ENCODE measurements around the gene DIP2C. TPM values are rescaled to one million over a fixed set of nuclear protein-coding genes. Genes with fewer than 3 reads are reported as not detected.

Gene DIP2C
- total RNA-seq, 2 experiments from 2014 or later = 0.85 to 0.95 TPM

DNA sequence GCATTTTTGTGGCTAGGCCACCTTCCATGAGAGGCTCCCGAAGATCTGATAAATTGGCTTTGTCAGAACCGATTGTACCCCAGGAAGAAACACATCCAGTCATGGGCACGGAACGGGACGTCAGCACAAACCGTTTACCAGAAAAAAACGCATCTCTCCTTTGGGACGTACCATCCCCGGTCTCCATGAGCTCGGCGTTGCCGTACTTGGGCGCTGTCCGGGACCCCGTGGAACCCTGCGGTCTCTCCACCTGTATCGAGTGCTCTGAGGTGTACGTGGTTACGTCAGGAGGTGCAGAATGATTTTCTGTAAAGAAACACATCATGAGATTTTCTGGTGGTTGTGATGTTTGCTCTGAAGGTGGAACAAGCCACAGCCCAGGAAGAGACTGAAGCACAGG lies 270.6 kb downstream of the DIP2C start:
- H3K9me3 Mint-ChIP-seq = no peaks in the 10 kb centered on the region
- ATAC-seq (no peak), DNase-seq (no peak)
- ChIA-PET CTCF (no interaction called here), POLR2A (no interaction called here)
- no peaks in the 10 kb centered on the region for H3K36me3 Mint-ChIP-seq (ENCODE audit: low read depth)
- no peaks in the 10 kb centered on the region for H3K27me3 Mint-ChIP-seq
- intact Hi-C loops (cut with micrococcal nuclease) = no loop called here
- H3K4me3 Mint-ChIP-seq = no peak overlapping the region
- no peaks in the 10 kb centered on the region for H3K4me1 Mint-ChIP-seq (ENCODE audit: low read depth)
- no peak overlapping the region for H3K27ac Mint-ChIP-seq
- no peak for TF ChIP-seq CTCF (IDR thresholded peaks at IDR 0.05)

- Mint-ChIP-seq H3K4me1 (ENCODE audit: low read depth) (no peaks in the 10 kb centered on the region), H3K27me3 (no peaks in the 10 kb centered on the region), H3K36me3 (ENCODE audit: low read depth) (no peaks in the 10 kb centered on the region), H3K9me3 (no peaks in the 10 kb centered on the region), H3K4me3 (no peak overlapping the region), H3K27ac (no peak overlapping the region)
- no peak for TF ChIP-seq CTCF (IDR thresholded peaks at IDR 0.05)
- intact Hi-C loops (cut with micrococcal nuclease) = no loop called here
- DNase-seq (no peak), ATAC-seq (no peak)
- CTCF ChIA-PET = no interaction called here
- POLR2A ChIA-PET = no interaction called here
These were observed 271.2 kb downstream of the DIP2C start for GRCh38 chr10:418226-418625.

GRCh38 chr10:416091-416515 lies 273.4 kb downstream of the DIP2C start:
- DNase-seq = no peak
- H3K27me3 Mint-ChIP-seq = no peaks in the 10 kb centered on the region
- TF ChIP-seq CTCF (IDR thresholded peaks at IDR 0.05) = no peak
- H3K4me3 Mint-ChIP-seq = no peak overlapping the region
- H3K4me1 Mint-ChIP-seq (ENCODE audit: low read depth) = no peaks in the 10 kb centered on the region
- CTCF ChIA-PET = interaction anchor here (1.0 kb wide), 1 partner anchor 11 kb away, joined by 4 read pairs; no protein-coding TSS in a partner anchor
- no peak for ATAC-seq
- no peak overlapping the region for H3K27ac Mint-ChIP-seq
- POLR2A ChIA-PET = no interaction called here
- intact Hi-C loops (cut with micrococcal nuclease) = no loop called here
- no peaks in the 10 kb centered on the region for H3K36me3 Mint-ChIP-seq (ENCODE audit: low read depth)
- no peaks in the 10 kb centered on the region for H3K9me3 Mint-ChIP-seq

DNA sequence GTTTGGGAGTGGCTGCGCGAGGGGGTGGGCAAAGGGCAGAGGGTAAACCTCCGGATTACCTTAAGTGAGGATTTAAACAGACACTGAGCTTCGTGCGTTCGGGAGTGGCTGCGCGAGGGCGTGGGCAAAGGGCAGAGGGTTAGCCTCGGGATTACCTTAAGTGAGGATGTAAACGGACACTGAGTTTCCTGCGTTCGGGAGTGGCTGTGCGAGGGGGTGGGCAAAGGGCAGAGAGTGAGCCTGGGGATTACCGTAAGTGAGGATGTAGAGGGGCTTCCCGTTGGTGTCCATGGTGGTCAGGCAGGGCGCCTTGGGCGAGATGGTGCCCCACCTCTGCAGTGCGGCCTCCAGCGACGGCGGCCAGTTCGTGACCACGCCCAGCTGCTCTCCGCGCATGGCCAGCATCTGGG lies 275.8 kb downstream of the DIP2C start:
- ChIA-PET CTCF (no interaction called here), POLR2A (no interaction called here)
- no peak for TF ChIP-seq CTCF (IDR thresholded peaks at IDR 0.05)
- H3K4me3 Mint-ChIP-seq = no peak overlapping the region
- no peaks in the 10 kb centered on the region for H3K9me3 Mint-ChIP-seq
- H3K27me3 Mint-ChIP-seq = no peaks in the 10 kb centered on the region
- H3K4me1 Mint-ChIP-seq (ENCODE audit: low read depth) = no peaks in the 10 kb centered on the region
- intact Hi-C loops (cut with micrococcal nuclease) = no loop called here
- DNase-seq = no peak
- H3K27ac Mint-ChIP-seq = no peak overlapping the region
- H3K36me3 Mint-ChIP-seq (ENCODE audit: low read depth) = no peaks in the 10 kb centered on the region
- ATAC-seq = no peak

- CTCF ChIA-PET = no interaction called here
- intact Hi-C loops (cut with micrococcal nuclease) = no loop called here
- no peaks in the 10 kb centered on the region for H3K36me3 Mint-ChIP-seq (ENCODE audit: low read depth)
- H3K4me3 Mint-ChIP-seq = no peak overlapping the region
- DNase-seq (no peak), ATAC-seq (no peak)
- H3K27me3 Mint-ChIP-seq = no peaks in the 10 kb centered on the region
- POLR2A ChIA-PET = no interaction called here
- TF ChIP-seq CTCF (IDR thresholded peaks at IDR 0.05) = no peak
- H3K4me1 Mint-ChIP-seq (ENCODE audit: low read depth) = no peaks in the 10 kb centered on the region
- no peaks in the 10 kb centered on the region for H3K9me3 Mint-ChIP-seq
- H3K27ac Mint-ChIP-seq = no peak overlapping the region
These were observed 277.4 kb downstream of the DIP2C start for GRCh38 chr10:412109-412508.
